Measurements from ENCODE around the gene DOCK6.

DNA sequence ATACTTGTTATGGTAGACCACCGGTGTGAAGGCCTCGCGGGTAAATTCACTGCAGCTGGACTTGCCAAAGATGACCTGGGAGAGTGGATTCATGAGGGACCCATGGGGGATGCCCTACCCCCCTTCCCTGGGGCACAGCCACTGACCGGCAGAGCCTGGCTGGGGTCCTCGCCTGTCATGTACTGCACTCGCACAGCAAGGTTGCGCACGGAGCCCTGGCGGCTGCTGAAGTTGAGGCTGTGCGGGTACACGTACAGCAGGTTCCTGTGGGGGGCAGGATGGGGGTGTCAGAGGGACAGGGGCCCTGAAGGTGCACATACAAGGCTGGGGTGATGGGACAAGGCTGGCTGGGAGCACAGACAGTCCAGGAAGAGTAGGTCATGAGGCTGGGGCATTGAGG lies 24.3 kb downstream of the DOCK6 start:
- no peak for TF ChIP-seq GATA2 (IDR thresholded peaks at IDR 0.05; ENCODE audit: low read depth, low read length)
- no peak for TF ChIP-seq GATA3 (IDR thresholded peaks at IDR 0.05; ENCODE audit: low read depth, low read length)
